GM23248 (cell line): ENCODE data around the gene ADRA1B.

Experiments used
- EZH2 ChIP-seq: fragments of 200-600 bp; sonication (generic); IDR thresholded peaks from 2 replicates; pipeline ENCODE4 v1.6.1; 2018; ENCODE audit warnings: antibody characterized with exemption, mild to moderate bottlenecking; ENCODE audit not compliant: insufficient read depth, poor library complexity, severe bottlenecking
- EZH2phosphoT487 ChIP-seq: fragments of 200-600 bp; sonication (generic); IDR thresholded peaks from 2 replicates; pipeline ENCODE4 v1.6.1; 2018; ENCODE audit warnings: antibody characterized with exemption, moderate library complexity, mild to moderate bottlenecking, low read depth; ENCODE audit not compliant: insufficient read depth

GRCh38 chr5:160021831-160022446, 105.7 kb downstream of the ADRA1B start:
- TF ChIP-seq EZH2 (no peak), EZH2phosphoT487 (no peak)
